GM11168 (cell line): ENCODE data around the gene CDK5R1.
"Not testable (repeated sequence)": the region's sequence is repeated elsewhere in the genome, so short reads cannot be mapped to it uniquely, and the experiment has no call there.

Experiments
- in situ Hi-C: fragments of 300-500 bp; cut with MboI; formaldehyde crosslinking; loops from one replicate; pipeline ENCODE4 v1.12.0; 2022; ENCODE audit warnings: low sequenced_read_pairs; ENCODE audit not compliant: unreplicated experiment

Gene CDK5R1

GRCh38 chr17:32512328-32512727 lies 25.5 kb downstream of the CDK5R1 start:
- in situ Hi-C loops = no loop called here

GRCh38 chr17:32513579-32513978 lies 26.8 kb downstream of the CDK5R1 start:
- in situ Hi-C loops = no loop called here

- in situ Hi-C loops = no loop called here
These were observed 27.8 kb downstream of the CDK5R1 start for GRCh38 chr17:32514606-32515005.

- in situ Hi-C loops = no loop called here
These were observed 29.0 kb downstream of the CDK5R1 start for GRCh38 chr17:32515677-32516383.

- in situ Hi-C loops = no loop called here
These were observed 29.7 kb downstream of the CDK5R1 start for GRCh38 chr17:32516450-32516849.

GRCh38 chr17:32516940-32517701 lies 30.3 kb downstream of the CDK5R1 start:
- in situ Hi-C loops = no loop called here

- in situ Hi-C loops = no loop called here
These were observed 31.2 kb downstream of the CDK5R1 start for GRCh38 chr17:32517982-32518381.

- in situ Hi-C loops = no loop called here
These were observed 31.9 kb downstream of the CDK5R1 start for GRCh38 chr17:32518646-32519227.

GRCh38 chr17:32519228-32520103 lies 32.7 kb downstream of the CDK5R1 start:
- in situ Hi-C loops = no loop called here

GRCh38 chr17:32520104-32520701 lies 33.4 kb downstream of the CDK5R1 start:
- in situ Hi-C loops = no loop called here

- in situ Hi-C loops = no loop called here
These were observed 34.1 kb downstream of the CDK5R1 start for GRCh38 chr17:32520737-32521404.

GRCh38 chr17:32523017-32523680 lies 36.4 kb downstream of the CDK5R1 start:
- in situ Hi-C loops = no loop called here

GRCh38 chr17:32523827-32524552 lies 37.2 kb downstream of the CDK5R1 start:
- in situ Hi-C loops = no loop called here

GRCh38 chr17:32524553-32524880 lies 37.7 kb downstream of the CDK5R1 start:
- in situ Hi-C loops = not testable (repeated sequence)

GRCh38 chr17:32525122-32525521 lies 38.3 kb downstream of the CDK5R1 start:
- in situ Hi-C loops = no loop called here

GRCh38 chr17:32527146-32527545 lies 40.4 kb downstream of the CDK5R1 start:
- in situ Hi-C loops = no loop called here

GRCh38 chr17:32528825-32529224 lies 42.0 kb downstream of the CDK5R1 start:
- in situ Hi-C loops = no loop called here

- in situ Hi-C loops = loop anchor here (5.0 kb wide), 1 partner anchor 42 kb away; the partner anchor contains the start of gene CDK5R1
These were observed 42.8 kb downstream of the CDK5R1 start for GRCh38 chr17:32529604-32530003.
